GM21717 (cell line): Measurements from ENCODE around the gene NDUFAF3.
"Not testable (repeated sequence)": the region's sequence is repeated elsewhere in the genome, so short reads cannot be mapped to it uniquely, and the experiment has no call there.

Source experiments
- ATAC-seq: cut with Tn5 transposase; IDR thresholded peaks from one replicate; pipeline ENCODE4 v1.9.1; 2021; ENCODE audit warnings: mild to moderate bottlenecking, moderate library complexity; ENCODE audit not compliant: unreplicated experiment

Gene NDUFAF3

GRCh38 chr3:48999085-48999858 is 22.6 kb upstream of the NDUFAF3 start:
- ATAC-seq = no peak

GRCh38 chr3:49001155-49001554 is 20.8 kb upstream of the NDUFAF3 start:
- no peak for ATAC-seq

- no peak for ATAC-seq
Measured at GRCh38 chr3:49004352-49005302, 17.3 kb upstream of the NDUFAF3 start.

GRCh38 chr3:49005303-49005680 is 16.6 kb upstream of the NDUFAF3 start:
- no peak for ATAC-seq

- ATAC-seq = no peak
Measured at GRCh38 chr3:49005998-49006397, 15.9 kb upstream of the NDUFAF3 start.

- ATAC-seq = no peak
Measured at GRCh38 chr3:49006408-49007067, 15.4 kb upstream of the NDUFAF3 start.

GRCh38 chr3:49007068-49007770 is 14.7 kb upstream of the NDUFAF3 start, which contains the start of gene WDR6:
TSS of gene WDR6 (plus strand) at chr3:49007391. CDS start at chr3:49007432, 41 bp downstream.
- ATAC-seq = peak; percentile 74

GRCh38 chr3:49007771-49008528 is 14.0 kb upstream of the NDUFAF3 start:
- peak; percentile 30 for ATAC-seq

- not testable (repeated sequence) for ATAC-seq
Measured at GRCh38 chr3:49008627-49009026, 13.3 kb upstream of the NDUFAF3 start.

- no peak for ATAC-seq
Measured at GRCh38 chr3:49009396-49009795, 12.5 kb upstream of the NDUFAF3 start.

GRCh38 chr3:49012441-49013017 is 9.4 kb upstream of the NDUFAF3 start:
- no peak for ATAC-seq

- ATAC-seq = no peak
Measured at GRCh38 chr3:49013113-49013737, 8.7 kb upstream of the NDUFAF3 start.

- no peak for ATAC-seq
Measured at GRCh38 chr3:49013738-49014660, 7.9 kb upstream of the NDUFAF3 start.

GRCh38 chr3:49015072-49015471 is 6.8 kb upstream of the NDUFAF3 start:
- ATAC-seq = no peak

- ATAC-seq = no peak
Measured at GRCh38 chr3:49015765-49016164, 6.2 kb upstream of the NDUFAF3 start.

GRCh38 chr3:49016414-49017228 is 5.3 kb upstream of the NDUFAF3 start:
- no peak for ATAC-seq
